ENCODE data around the gene EBLN2. TPM values are rescaled to one million over a fixed set of nuclear protein-coding genes. Genes with fewer than 3 reads are reported as not detected.

EBLN2 gene
- total RNA-seq, 1 donor: 6.2 TPM

DNA sequence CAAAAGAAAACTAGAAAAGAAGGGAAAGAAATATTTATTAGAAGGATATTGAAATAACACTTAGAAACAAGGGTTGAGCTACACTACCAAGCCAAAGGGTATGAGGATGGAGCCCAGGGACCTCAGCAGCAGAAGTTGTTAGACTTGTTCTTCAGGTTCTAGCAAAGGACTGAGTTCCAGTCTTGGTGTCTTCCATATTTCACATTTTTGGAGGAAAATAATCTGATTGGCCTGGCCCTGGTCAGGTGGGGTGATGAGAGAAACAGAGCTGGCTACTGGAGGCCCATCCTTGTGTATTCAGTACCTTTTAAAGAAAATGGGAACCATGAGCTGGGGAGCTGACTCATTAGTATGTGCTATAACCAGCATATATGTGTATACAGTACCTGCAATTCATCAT, 36.6 kb upstream of the EBLN2 start:
- no peak overlapping the region for H2AFZ ChIP-seq (ENCODE audit: low read length)
- peaks cover 96% of the 10 kb centered on the region for H3K79me2 ChIP-seq (ENCODE audit: insufficient read depth, low read length)
- no peak overlapping the region for H3K4me2 ChIP-seq (ENCODE audit: insufficient read depth, low read length)
- no peaks in the 10 kb centered on the region for H3K9me3 ChIP-seq (ENCODE audit: low read depth, low read length)
- H3K27me3 ChIP-seq (ENCODE audit: insufficient read depth, low read length): no peaks in the 10 kb centered on the region
- peak overlapping the region; percentile 15 for H3K27ac ChIP-seq (ENCODE audit: low read depth, low read length)
- DNase-seq (ENCODE audit: insufficient read length, low spot score, missing footprints): no peak
- TF ChIP-seq CTCF (IDR thresholded peaks at IDR 0.05; ENCODE audit: extremely low read depth, low read depth, low read length): no peak
- H3K36me3 ChIP-seq (ENCODE audit: insufficient read depth, low read length): no peaks in the 10 kb centered on the region
- no peak overlapping the region for H3K4me3 ChIP-seq (ENCODE audit: insufficient read depth, low read length)
- H3K4me1 ChIP-seq (ENCODE audit: insufficient read depth, low read length): peaks cover 15% of the 10 kb centered on the region
- H4K20me1 ChIP-seq (ENCODE audit: insufficient read depth, low read length): peaks cover 63% of the 10 kb centered on the region

- H3K27me3 ChIP-seq (ENCODE audit: insufficient read depth, low read length): no peaks in the 10 kb centered on the region
- H3K4me1 ChIP-seq (ENCODE audit: insufficient read depth, low read length): peaks cover 20% of the 10 kb centered on the region
- H3K4me2 ChIP-seq (ENCODE audit: insufficient read depth, low read length): no peak overlapping the region
- peaks cover 96% of the 10 kb centered on the region for H3K79me2 ChIP-seq (ENCODE audit: insufficient read depth, low read length)
- TF ChIP-seq CTCF (IDR thresholded peaks at IDR 0.05; ENCODE audit: extremely low read depth, low read depth, low read length): no peak
- DNase-seq (ENCODE audit: insufficient read length, low spot score, missing footprints): no peak
- H3K9me3 ChIP-seq (ENCODE audit: low read depth, low read length): no peaks in the 10 kb centered on the region
- H3K4me3 ChIP-seq (ENCODE audit: insufficient read depth, low read length): no peak overlapping the region
- H2AFZ ChIP-seq (ENCODE audit: low read length): no peak overlapping the region
- H4K20me1 ChIP-seq (ENCODE audit: insufficient read depth, low read length): peaks cover 64% of the 10 kb centered on the region
- H3K36me3 ChIP-seq (ENCODE audit: insufficient read depth, low read length): no peaks in the 10 kb centered on the region
- no peak overlapping the region for H3K27ac ChIP-seq (ENCODE audit: low read depth, low read length)
Measured at GRCh38 chr3:73026111-73026759, 35.2 kb upstream of the EBLN2 start.

DNA sequence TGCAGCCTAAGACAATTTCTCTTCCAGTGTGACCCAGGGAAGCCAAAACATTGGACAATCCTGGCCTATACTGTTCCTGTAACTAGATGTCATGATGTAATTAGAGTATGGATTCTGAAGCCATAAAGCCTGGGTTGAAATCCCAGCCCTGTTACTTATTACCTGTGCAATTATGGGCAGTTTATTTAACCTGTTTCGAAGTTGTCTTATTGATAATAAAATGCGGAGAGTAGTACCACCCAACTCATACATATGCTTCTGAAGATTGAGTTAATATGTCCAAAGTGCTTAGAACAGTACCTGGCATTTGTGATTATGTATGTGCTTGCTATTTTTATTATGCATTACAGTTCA, 34.7 kb upstream of the EBLN2 start:
- Histone ChIP-seq H3K4me3 (ENCODE audit: insufficient read depth, low read length) (no peak overlapping the region), H3K27ac (ENCODE audit: low read depth, low read length) (no peak overlapping the region), H3K27me3 (ENCODE audit: insufficient read depth, low read length) (no peaks in the 10 kb centered on the region), H3K4me1 (ENCODE audit: insufficient read depth, low read length) (peaks cover 20% of the 10 kb centered on the region), H3K79me2 (ENCODE audit: insufficient read depth, low read length) (peaks cover 96% of the 10 kb centered on the region), H2AFZ (ENCODE audit: low read length) (no peak overlapping the region), H3K4me2 (ENCODE audit: insufficient read depth, low read length) (no peak overlapping the region), H3K9me3 (ENCODE audit: low read depth, low read length) (no peaks in the 10 kb centered on the region), H4K20me1 (ENCODE audit: insufficient read depth, low read length) (peaks cover 63% of the 10 kb centered on the region), H3K36me3 (ENCODE audit: insufficient read depth, low read length) (no peaks in the 10 kb centered on the region)
- DNase-seq (ENCODE audit: insufficient read length, low spot score, missing footprints): no peak
- TF ChIP-seq CTCF (IDR thresholded peaks at IDR 0.05; ENCODE audit: extremely low read depth, low read depth, low read length): no peak

DNA sequence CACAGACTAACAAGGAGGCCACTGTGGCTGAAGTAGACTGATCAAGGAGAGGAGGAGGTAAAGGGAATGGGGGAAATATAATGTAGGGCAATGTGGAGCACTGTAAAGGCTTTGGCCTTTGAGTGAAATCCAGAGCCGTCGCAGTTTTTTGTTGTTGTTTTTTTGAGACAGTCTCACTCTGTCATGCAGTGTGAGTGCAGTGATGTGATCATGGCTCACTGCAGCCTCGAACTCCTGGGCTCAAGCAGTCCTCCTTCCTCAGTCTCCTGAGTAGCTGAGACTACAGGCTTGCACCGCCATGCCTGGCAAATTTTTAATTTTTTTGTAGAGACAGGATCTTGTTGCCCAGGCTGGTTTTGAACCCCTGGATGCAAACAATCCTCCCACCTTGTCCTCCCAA, 32.7 kb upstream of the EBLN2 start:
- DNase-seq (ENCODE audit: insufficient read length, low spot score, missing footprints): no peak
- Histone ChIP-seq H3K9me3 (ENCODE audit: low read depth, low read length) (no peaks in the 10 kb centered on the region), H3K27me3 (ENCODE audit: insufficient read depth, low read length) (no peaks in the 10 kb centered on the region), H2AFZ (ENCODE audit: low read length) (no peak overlapping the region), H3K4me1 (ENCODE audit: insufficient read depth, low read length) (peaks cover 20% of the 10 kb centered on the region), H3K36me3 (ENCODE audit: insufficient read depth, low read length) (no peaks in the 10 kb centered on the region), H3K79me2 (ENCODE audit: insufficient read depth, low read length) (peaks cover 95% of the 10 kb centered on the region), H3K4me2 (ENCODE audit: insufficient read depth, low read length) (peak overlapping the region; percentile 47), H3K4me3 (ENCODE audit: insufficient read depth, low read length) (no peak overlapping the region), H3K27ac (ENCODE audit: low read depth, low read length) (peak overlapping the region; percentile 83), H4K20me1 (ENCODE audit: insufficient read depth, low read length) (peaks cover 74% of the 10 kb centered on the region)
- no peak for TF ChIP-seq CTCF (IDR thresholded peaks at IDR 0.05; ENCODE audit: extremely low read depth, low read depth, low read length)

Data from osteoblast (primary cell).